GM12874 (cell line): Measurements from ENCODE around the gene WASHC1.
"Not testable (repeated sequence)": the region's sequence is repeated elsewhere in the genome, so short reads cannot be mapped to it uniquely, and the experiment has no call there.

Experiments
- CTCF ChIP-seq: IDR thresholded peaks from 2 replicates; pipeline ENCODE4 v1.5.1; 2011; ENCODE audit warnings: low read depth, mild to moderate bottlenecking, control low read depth, low read length, moderate library complexity; ENCODE audit not compliant: insufficient read depth

WASHC1 gene

GRCh38 chr9:29356-29755, at the start of gene WASHC1:
WASHC1 (minus strand) TSS chr9:29456; CDS start chr9:24999, 4,457 bp downstream.
- not testable (repeated sequence) for TF ChIP-seq CTCF

- peak; percentile 56 for TF ChIP-seq CTCF
These were observed 18.1 kb downstream of the WASHC1 start for GRCh38 chr9:11206-11605.
